ENCODE results near the gene UBR7.
"Not testable (repeated sequence)": the region's sequence is repeated elsewhere in the genome, so short reads cannot be mapped to it uniquely, and the experiment has no call there.

UBR7 gene

GRCh38 chr14:93223565-93223964 lies 16.5 kb downstream of the UBR7 start:
- no peak overlapping the region for H3K27ac ChIP-seq (ENCODE audit: insufficient read depth, low read length, poor library complexity, severe bottlenecking)
- H3K4me1 ChIP-seq (ENCODE audit: control insufficient read depth, insufficient read depth, low read length, poor library complexity, severe bottlenecking), result no peaks in the 10 kb centered on the region
- DNase-seq, result no peak
- peaks cover 47% of the 10 kb centered on the region for H3K36me3 ChIP-seq (ENCODE audit: control insufficient read depth, insufficient read depth, low read length)
- no peaks in the 10 kb centered on the region for H3K9me3 ChIP-seq (ENCODE audit: control insufficient read depth, low read length)
- H3K4me3 ChIP-seq (ENCODE audit: insufficient read depth, low read depth, low read length, poor library complexity, severe bottlenecking), result no peak overlapping the region
- no peaks in the 10 kb centered on the region for H3K27me3 ChIP-seq (replicated peaks; ENCODE audit: control insufficient read depth, insufficient read depth, low read length, poor library complexity, severe bottlenecking)

DNA sequence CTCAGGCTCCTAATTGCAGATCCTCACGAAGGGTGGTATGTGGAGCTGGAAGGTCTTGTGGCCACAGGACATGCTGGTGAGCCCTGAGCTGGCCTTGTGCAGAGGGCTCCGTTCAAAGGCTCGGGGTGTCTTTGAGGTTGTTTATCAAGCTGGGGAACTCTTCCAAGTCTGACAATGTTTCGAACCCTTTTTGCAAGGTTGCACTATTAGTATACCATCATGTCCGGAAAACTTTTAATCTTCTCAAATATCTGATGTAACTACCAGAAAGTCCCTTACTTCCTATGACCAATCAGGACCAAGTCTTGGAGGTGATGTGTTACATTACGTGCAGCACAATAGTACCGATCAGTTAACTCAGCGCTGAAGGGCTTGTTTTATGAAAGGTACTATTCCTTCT lies 21.5 kb downstream of the UBR7 start:
- DNase-seq, result no peak
- Histone ChIP-seq H3K9me3 (ENCODE audit: control insufficient read depth, low read length) (no peaks in the 10 kb centered on the region), H3K27me3 (replicated peaks; ENCODE audit: control insufficient read depth, insufficient read depth, low read length, poor library complexity, severe bottlenecking) (no peaks in the 10 kb centered on the region), H3K4me1 (ENCODE audit: control insufficient read depth, insufficient read depth, low read length, poor library complexity, severe bottlenecking) (no peaks in the 10 kb centered on the region), H3K36me3 (ENCODE audit: control insufficient read depth, insufficient read depth, low read length) (peaks cover 28% of the 10 kb centered on the region), H3K27ac (ENCODE audit: insufficient read depth, low read length, poor library complexity, severe bottlenecking) (no peak overlapping the region), H3K4me3 (ENCODE audit: insufficient read depth, low read depth, low read length, poor library complexity, severe bottlenecking) (no peak overlapping the region)

DNA sequence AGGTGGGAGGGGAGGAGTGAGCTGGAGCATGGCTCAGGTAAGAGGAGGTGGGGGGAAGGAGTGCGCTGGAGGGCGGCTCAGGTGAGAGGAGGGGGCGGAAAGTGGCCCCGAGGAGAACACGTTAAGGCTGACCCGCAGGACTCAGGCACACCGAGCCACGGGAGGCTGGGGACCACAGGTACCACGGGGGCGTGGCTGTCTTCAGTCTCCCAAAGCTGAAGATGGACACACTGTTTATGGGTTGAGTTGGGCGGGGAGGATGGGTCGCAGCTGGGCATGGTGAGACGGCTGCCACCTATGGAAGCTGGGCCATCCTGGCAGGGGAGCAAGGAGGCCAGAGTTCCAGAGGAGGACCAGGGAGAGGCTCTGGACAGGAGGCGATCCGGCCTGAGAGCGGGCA lies 23.5 kb downstream of the UBR7 start:
- Histone ChIP-seq H3K4me1 (ENCODE audit: control insufficient read depth, insufficient read depth, low read length, poor library complexity, severe bottlenecking) (no peaks in the 10 kb centered on the region), H3K27me3 (replicated peaks; ENCODE audit: control insufficient read depth, insufficient read depth, low read length, poor library complexity, severe bottlenecking) (no peaks in the 10 kb centered on the region), H3K9me3 (ENCODE audit: control insufficient read depth, low read length) (no peaks in the 10 kb centered on the region), H3K27ac (ENCODE audit: insufficient read depth, low read length, poor library complexity, severe bottlenecking) (no peak overlapping the region), H3K4me3 (ENCODE audit: insufficient read depth, low read depth, low read length, poor library complexity, severe bottlenecking) (no peak overlapping the region), H3K36me3 (ENCODE audit: control insufficient read depth, insufficient read depth, low read length) (peaks cover 16% of the 10 kb centered on the region)
- no peak for DNase-seq

GRCh38 chr14:93231129-93231979 lies 24.3 kb downstream of the UBR7 start:
- Histone ChIP-seq H3K4me3 (ENCODE audit: insufficient read depth, low read depth, low read length, poor library complexity, severe bottlenecking) (no peak overlapping the region), H3K27ac (ENCODE audit: insufficient read depth, low read length, poor library complexity, severe bottlenecking) (no peak overlapping the region), H3K36me3 (ENCODE audit: control insufficient read depth, insufficient read depth, low read length) (peaks cover 16% of the 10 kb centered on the region), H3K27me3 (replicated peaks; ENCODE audit: control insufficient read depth, insufficient read depth, low read length, poor library complexity, severe bottlenecking) (no peaks in the 10 kb centered on the region), H3K9me3 (ENCODE audit: control insufficient read depth, low read length) (no peaks in the 10 kb centered on the region), H3K4me1 (ENCODE audit: control insufficient read depth, insufficient read depth, low read length, poor library complexity, severe bottlenecking) (no peaks in the 10 kb centered on the region)
- no peak for DNase-seq

- Histone ChIP-seq H3K27ac (ENCODE audit: insufficient read depth, low read length, poor library complexity, severe bottlenecking) (no peak overlapping the region), H3K4me1 (ENCODE audit: control insufficient read depth, insufficient read depth, low read length, poor library complexity, severe bottlenecking) (no peaks in the 10 kb centered on the region), H3K27me3 (replicated peaks; ENCODE audit: control insufficient read depth, insufficient read depth, low read length, poor library complexity, severe bottlenecking) (no peaks in the 10 kb centered on the region), H3K36me3 (ENCODE audit: control insufficient read depth, insufficient read depth, low read length) (peaks cover 11% of the 10 kb centered on the region), H3K9me3 (ENCODE audit: control insufficient read depth, low read length) (no peaks in the 10 kb centered on the region), H3K4me3 (ENCODE audit: insufficient read depth, low read depth, low read length, poor library complexity, severe bottlenecking) (no peak overlapping the region)
- no peak for DNase-seq
Observed at GRCh38 chr14:93232159-93232558, 25.1 kb downstream of the UBR7 start.

DNA sequence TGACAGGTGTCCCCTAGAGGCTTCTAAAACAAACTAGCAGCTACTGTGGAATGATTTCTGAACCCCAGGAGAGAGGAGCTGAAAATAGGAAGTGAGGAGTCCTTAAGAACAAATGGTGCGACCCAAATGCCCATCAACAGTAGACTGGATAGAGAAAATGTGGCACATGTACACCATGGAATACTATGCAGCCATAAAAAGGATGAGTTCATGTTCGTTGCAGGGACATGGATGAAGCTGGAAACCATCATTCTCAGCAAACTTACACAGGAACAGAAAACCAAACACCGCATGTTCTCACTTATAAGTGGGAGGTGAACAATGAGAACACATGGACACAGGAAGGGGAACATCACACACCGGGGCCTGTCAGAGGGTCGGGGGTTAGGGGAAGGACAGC lies 26.0 kb downstream of the UBR7 start:
- not testable (repeated sequence) for H3K27me3 ChIP-seq (replicated peaks; ENCODE audit: control insufficient read depth, insufficient read depth, low read length, poor library complexity, severe bottlenecking); H3K4me1 ChIP-seq (ENCODE audit: control insufficient read depth, insufficient read depth, low read length, poor library complexity, severe bottlenecking); H3K36me3 ChIP-seq (ENCODE audit: control insufficient read depth, insufficient read depth, low read length); H3K9me3 ChIP-seq (ENCODE audit: control insufficient read depth, low read length); H3K4me3 ChIP-seq (ENCODE audit: insufficient read depth, low read depth, low read length, poor library complexity, severe bottlenecking); H3K27ac ChIP-seq (ENCODE audit: insufficient read depth, low read length, poor library complexity, severe bottlenecking); DNase-seq

- no peak for DNase-seq
- no peak overlapping the region for H3K27ac ChIP-seq (ENCODE audit: insufficient read depth, low read length, poor library complexity, severe bottlenecking)
Observed at GRCh38 chr14:93234798-93235197, 27.7 kb downstream of the UBR7 start.

DNA sequence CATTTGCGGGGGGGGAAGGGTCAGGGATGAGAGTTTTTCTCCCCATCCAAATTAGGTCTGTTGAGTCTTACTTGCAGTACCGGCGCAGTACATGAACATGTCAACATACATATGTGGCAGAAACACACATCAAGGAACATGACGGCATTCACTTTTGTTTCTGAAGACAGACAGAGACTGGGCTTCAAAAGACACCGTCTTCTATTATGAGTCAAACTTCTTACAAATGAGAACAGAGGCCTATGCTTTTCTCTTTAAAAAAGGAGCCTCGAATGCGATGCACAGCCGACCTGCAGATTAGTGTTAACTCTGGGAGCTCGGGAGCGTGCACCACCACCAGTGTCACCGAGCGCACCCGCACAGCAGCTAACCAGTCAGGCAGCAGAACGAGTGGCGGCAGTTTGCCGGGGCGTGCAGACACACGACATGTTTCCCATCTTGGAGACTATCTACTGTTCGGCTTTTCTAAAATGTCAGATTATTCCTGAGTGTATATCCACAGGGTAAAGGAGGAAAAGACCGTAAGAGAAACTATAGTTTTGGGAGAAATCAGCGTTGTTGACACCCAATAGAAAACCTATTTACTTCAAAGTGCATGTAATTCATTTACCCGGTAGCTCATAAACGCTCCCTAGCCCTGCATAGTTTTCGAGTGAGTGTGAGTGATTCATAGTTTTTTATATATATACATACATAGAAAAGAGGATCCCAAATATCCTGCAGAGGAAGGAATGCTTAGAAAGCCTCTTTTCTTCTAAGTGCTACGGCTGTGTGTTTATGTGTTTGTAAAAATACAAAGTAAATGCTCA lies 33.0 kb downstream of the UBR7 start:
- DNase-seq, result no peak
- H3K27ac ChIP-seq (ENCODE audit: insufficient read depth, low read length, poor library complexity, severe bottlenecking), result no peak overlapping the region
- H3K36me3 ChIP-seq (ENCODE audit: control insufficient read depth, insufficient read depth, low read length), result peaks cover 13% of the 10 kb centered on the region
- H3K4me3 ChIP-seq (ENCODE audit: insufficient read depth, low read depth, low read length, poor library complexity, severe bottlenecking), result no peak overlapping the region
- H3K4me1 ChIP-seq (ENCODE audit: control insufficient read depth, insufficient read depth, low read length, poor library complexity, severe bottlenecking), result no peaks in the 10 kb centered on the region
- no peaks in the 10 kb centered on the region for H3K9me3 ChIP-seq (ENCODE audit: control insufficient read depth, low read length)
- no peaks in the 10 kb centered on the region for H3K27me3 ChIP-seq (replicated peaks; ENCODE audit: control insufficient read depth, insufficient read depth, low read length, poor library complexity, severe bottlenecking)

More at GRCh38 chr14:93234798-93235197, 27.7 kb downstream of the UBR7 start:
- H3K4me3 ChIP-seq (ENCODE audit: insufficient read depth, low read depth, low read length, poor library complexity, severe bottlenecking), result no peak overlapping the region
- no peaks in the 10 kb centered on the region for H3K27me3 ChIP-seq (replicated peaks; ENCODE audit: control insufficient read depth, insufficient read depth, low read length, poor library complexity, severe bottlenecking)
- no peaks in the 10 kb centered on the region for H3K9me3 ChIP-seq (ENCODE audit: control insufficient read depth, low read length)
- H3K36me3 ChIP-seq (ENCODE audit: control insufficient read depth, insufficient read depth, low read length), result no peaks in the 10 kb centered on the region
- no peaks in the 10 kb centered on the region for H3K4me1 ChIP-seq (ENCODE audit: control insufficient read depth, insufficient read depth, low read length, poor library complexity, severe bottlenecking)

DNA sequence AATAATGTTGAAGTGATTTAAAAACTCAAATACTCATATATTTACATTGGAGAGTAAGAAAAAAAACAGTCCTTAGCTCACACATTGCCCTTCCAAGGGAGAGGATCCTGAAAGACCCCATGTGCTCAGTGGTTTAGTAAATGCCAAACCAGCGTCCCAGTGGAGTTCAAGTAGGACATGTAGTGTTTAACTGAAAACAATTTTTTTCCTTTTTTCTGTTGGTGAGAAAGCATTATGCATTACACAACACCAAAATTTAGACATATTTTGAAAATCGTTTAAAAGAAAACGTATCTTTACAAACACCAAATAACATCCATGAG lies 33.6 kb downstream of the UBR7 start:
- H3K9me3 ChIP-seq (ENCODE audit: control insufficient read depth, low read length), result no peaks in the 10 kb centered on the region
- H3K4me1 ChIP-seq (ENCODE audit: control insufficient read depth, insufficient read depth, low read length, poor library complexity, severe bottlenecking), result no peaks in the 10 kb centered on the region
- no peaks in the 10 kb centered on the region for H3K27me3 ChIP-seq (replicated peaks; ENCODE audit: control insufficient read depth, insufficient read depth, low read length, poor library complexity, severe bottlenecking)
- H3K27ac ChIP-seq (ENCODE audit: insufficient read depth, low read length, poor library complexity, severe bottlenecking), result no peak overlapping the region
- no peak overlapping the region for H3K4me3 ChIP-seq (ENCODE audit: insufficient read depth, low read depth, low read length, poor library complexity, severe bottlenecking)
- no peak for DNase-seq
- H3K36me3 ChIP-seq (ENCODE audit: control insufficient read depth, insufficient read depth, low read length), result peaks cover 18% of the 10 kb centered on the region

DNA sequence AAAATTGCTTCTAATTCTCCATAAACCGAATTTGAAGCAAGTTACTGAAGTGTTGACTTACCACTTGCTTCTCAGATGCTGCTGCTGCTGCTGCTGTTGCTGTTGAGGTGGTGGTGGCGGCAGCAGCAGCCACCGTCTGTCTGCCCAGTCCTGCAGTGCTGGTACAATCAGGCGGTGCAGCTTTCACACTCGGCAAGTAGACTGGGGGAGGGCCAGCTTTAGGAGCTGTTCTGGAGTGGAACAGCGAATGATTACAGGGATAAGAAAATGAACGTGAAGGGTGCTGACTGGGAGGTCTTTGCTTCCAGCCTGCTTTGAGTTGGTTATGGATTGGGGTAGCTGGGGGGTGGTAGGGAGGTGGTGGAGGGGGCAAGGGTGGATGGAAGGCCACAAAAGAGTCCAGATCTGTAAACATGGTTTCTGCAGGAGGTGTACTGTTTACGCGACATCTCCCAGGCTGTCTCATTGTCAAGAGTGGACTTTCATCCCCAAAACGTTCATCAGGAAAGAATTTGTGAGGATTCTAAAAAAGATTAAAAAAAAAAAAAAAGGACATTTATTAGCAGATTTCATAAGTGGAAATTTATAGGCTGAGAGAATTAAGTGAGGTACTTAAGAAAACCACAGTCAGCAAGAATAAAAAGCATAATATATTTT lies 38.8 kb downstream of the UBR7 start:
- no peaks in the 10 kb centered on the region for H3K27me3 ChIP-seq (replicated peaks; ENCODE audit: control insufficient read depth, insufficient read depth, low read length, poor library complexity, severe bottlenecking)
- no peaks in the 10 kb centered on the region for H3K9me3 ChIP-seq (ENCODE audit: control insufficient read depth, low read length)
- no peaks in the 10 kb centered on the region for H3K4me1 ChIP-seq (ENCODE audit: control insufficient read depth, insufficient read depth, low read length, poor library complexity, severe bottlenecking)
- no peak for DNase-seq
- H3K36me3 ChIP-seq (ENCODE audit: control insufficient read depth, insufficient read depth, low read length), result peaks cover 51% of the 10 kb centered on the region
- no peak overlapping the region for H3K27ac ChIP-seq (ENCODE audit: insufficient read depth, low read length, poor library complexity, severe bottlenecking)
- H3K4me3 ChIP-seq (ENCODE audit: insufficient read depth, low read depth, low read length, poor library complexity, severe bottlenecking), result no peak overlapping the region

Data from effector memory CD4-positive, alpha-beta T cell (primary cell).